Activated T-cell treated with anti-CD3 and anti-CD28 coated beads, Interleukin-2, amount 50 U/mL, for 72 hours (primary cell): ENCODE data around the gene CAMKMT. TPM values are rescaled to one million over a fixed set of nuclear protein-coding genes. Genes with fewer than 3 reads are reported as not detected.

Experiments used
- ATAC-seq, 2 donors: fragments of 150-1000 bp; cut with Tn5 transposase; replicated peaks in 1 of 2; 2 replicates each; pipeline ENCODE4 v1.10.0; 2021; ENCODE audit warnings: moderate library complexity in 2 of 2, mild to moderate bottlenecking in 1 of 2
- DNase-seq, 2 donors: peaks; one replicate each; pipeline ENCODE4 v3.0.0; 2021 to 2022; ENCODE audit warnings: mixed read lengths in 1 of 2
- H3K27ac Mint-ChIP-seq: one replicate; pipeline ENCODE4 v1.8.0; 2022; ENCODE audit warnings: mild to moderate bottlenecking, moderate library complexity, mixed read lengths
- H3K27me3 Mint-ChIP-seq: one replicate; pipeline ENCODE4 v1.8.0; 2022; ENCODE audit warnings: low read depth, mixed read lengths
- H3K36me3 Mint-ChIP-seq, 2 donors: one replicate each; pipeline ENCODE4 v1.8.0; 2022; ENCODE audit warnings: mixed read lengths in 2 of 2, mild to moderate bottlenecking in 1 of 2; ENCODE audit not compliant: insufficient read depth in 2 of 2
- H3K4me1 Mint-ChIP-seq: one replicate; pipeline ENCODE4 v1.8.0; 2022; ENCODE audit warnings: low read depth, mixed read lengths
- H3K4me3 Mint-ChIP-seq, 2 donors: one replicate each; pipeline ENCODE4 v1.8.0; 2022; ENCODE audit warnings: mild to moderate bottlenecking in 2 of 2, mixed read lengths in 2 of 2, moderate library complexity in 2 of 2
- H3K9me3 Mint-ChIP-seq, 2 donors: one replicate each; pipeline ENCODE4 v1.8.0; 2022; ENCODE audit warnings: mixed read lengths in 2 of 2
- total RNA-seq, 2 donors: library from RNA; stranded (reverse); gene quantifications; one replicate each; pipeline ENCODE4 v1.2.3, GENCODE V29; 2022

CAMKMT gene
- total RNA-seq, 2 donors from 2014 or later, result 26.1 to 26.5 TPM

DNA sequence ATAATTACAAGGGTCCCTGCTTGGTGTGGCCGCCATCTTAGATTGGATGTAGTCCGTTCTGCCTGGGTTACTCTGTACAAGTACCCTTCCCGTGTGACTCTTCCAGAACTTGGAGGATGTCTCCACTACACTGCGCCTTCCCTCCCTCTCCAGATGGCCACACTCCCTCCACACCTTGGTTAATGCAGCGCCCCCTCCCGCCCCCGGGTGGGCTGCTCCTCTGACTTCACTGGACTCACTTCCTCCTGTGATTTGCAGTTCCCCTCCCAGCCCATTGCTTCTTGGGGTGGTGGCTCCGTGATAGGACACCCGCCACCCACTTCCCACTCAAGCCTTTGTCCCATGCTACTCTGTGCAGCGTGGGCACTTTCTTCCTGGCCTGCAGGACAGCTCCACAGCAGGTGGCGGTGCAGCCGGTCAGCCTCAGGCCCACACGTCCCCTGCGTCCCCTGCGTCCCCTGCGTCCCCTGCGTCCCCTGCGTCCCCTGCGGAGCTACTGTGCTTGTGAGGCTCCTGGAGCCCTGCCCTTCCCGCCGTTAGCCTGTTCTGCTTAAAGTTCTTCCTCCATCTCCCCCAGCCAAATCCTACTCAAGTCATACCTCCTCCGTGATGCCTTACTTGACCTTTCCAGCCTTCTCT lies 449.3 kb downstream of the CAMKMT start:
- no peak overlapping the region for H3K4me3 Mint-ChIP-seq
- no peaks in the 10 kb centered on the region for H3K9me3 Mint-ChIP-seq
- peaks cover 91% of the 10 kb centered on the region for H3K27me3 Mint-ChIP-seq
- no peak overlapping the region for H3K27ac Mint-ChIP-seq
- ATAC-seq (no peak), DNase-seq (no peak)
- H3K36me3 Mint-ChIP-seq, result no peaks in the 10 kb centered on the region
- H3K4me1 Mint-ChIP-seq, result no peaks in the 10 kb centered on the region

DNA sequence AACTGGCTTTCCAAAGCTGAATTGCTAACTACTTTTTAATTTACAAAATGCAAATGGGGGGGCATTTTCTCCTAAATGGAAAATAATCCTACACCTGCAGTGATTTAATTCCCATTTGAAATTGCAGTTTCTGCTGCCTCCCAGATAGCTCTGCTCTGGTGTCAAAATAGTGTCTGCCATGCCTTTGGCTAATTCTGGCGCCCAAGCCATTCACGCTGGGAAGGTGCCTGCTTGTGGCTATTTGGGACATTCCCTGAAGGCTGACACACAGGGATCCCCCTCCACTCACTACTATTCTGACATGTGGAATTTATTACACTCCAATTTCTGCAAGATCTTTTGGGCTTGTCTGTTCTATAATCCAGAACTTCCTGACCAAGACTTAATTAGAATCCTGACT lies 451.4 kb downstream of the CAMKMT start:
- Mint-ChIP-seq H3K9me3 (no peaks in the 10 kb centered on the region), H3K27ac (no peak overlapping the region), H3K27me3 (peaks cover 82% of the 10 kb centered on the region), H3K4me3 (no peak overlapping the region), H3K36me3 (no peaks in the 10 kb centered on the region), H3K4me1 (no peaks in the 10 kb centered on the region)
- DNase-seq (no peak), ATAC-seq (no peak)

DNA sequence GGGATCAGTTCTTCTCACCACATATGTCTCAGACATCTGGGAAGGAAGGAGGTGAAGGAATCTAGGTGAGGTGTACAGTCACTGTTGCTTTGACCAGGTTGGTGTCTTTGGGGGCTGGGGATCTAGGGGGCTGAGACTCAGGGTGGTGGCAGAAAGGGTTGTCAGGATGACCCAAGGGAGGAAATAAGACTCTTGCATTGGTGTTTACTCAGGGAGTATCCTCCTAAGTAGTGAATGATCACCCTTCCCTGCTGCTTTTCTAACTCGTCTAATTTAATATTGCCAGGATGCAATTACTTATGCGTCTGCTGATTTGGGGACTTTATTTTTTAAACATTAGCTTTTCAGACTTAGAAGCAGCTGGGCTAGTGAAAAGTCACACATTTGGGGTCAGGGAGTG lies 451.9 kb downstream of the CAMKMT start:
- Mint-ChIP-seq H3K36me3 (no peaks in the 10 kb centered on the region), H3K27ac (no peak overlapping the region), H3K4me3 (no peak overlapping the region), H3K27me3 (peaks cover 81% of the 10 kb centered on the region), H3K4me1 (no peaks in the 10 kb centered on the region), H3K9me3 (no peaks in the 10 kb centered on the region)
- ATAC-seq, result no peak
- no peak for DNase-seq

DNA sequence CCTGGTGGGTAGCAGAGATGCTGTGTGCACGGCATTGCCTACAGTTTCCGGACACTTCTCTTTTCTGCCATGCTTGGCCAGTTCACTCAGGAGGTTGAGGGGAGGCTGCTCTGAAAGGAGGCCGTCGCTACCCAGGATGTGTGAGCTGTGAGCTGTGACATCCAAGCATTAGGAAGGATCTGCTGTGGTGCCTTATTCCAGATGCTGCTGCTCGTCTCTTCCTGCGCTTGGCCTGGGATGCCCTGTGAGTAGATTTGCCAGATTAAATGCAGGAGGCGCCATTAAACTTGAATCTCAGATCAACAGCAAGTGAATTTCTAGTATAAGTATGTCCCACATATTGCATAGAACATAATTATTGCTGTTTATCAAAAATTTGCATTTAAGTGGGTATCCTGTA lies 455.5 kb downstream of the CAMKMT start:
- Mint-ChIP-seq H3K4me3 (no peak overlapping the region), H3K9me3 (no peaks in the 10 kb centered on the region), H3K36me3 (no peaks in the 10 kb centered on the region), H3K27me3 (peaks cover 52% of the 10 kb centered on the region), H3K4me1 (no peaks in the 10 kb centered on the region), H3K27ac (no peak overlapping the region)
- DNase-seq (no peak), ATAC-seq (no peak)

DNA sequence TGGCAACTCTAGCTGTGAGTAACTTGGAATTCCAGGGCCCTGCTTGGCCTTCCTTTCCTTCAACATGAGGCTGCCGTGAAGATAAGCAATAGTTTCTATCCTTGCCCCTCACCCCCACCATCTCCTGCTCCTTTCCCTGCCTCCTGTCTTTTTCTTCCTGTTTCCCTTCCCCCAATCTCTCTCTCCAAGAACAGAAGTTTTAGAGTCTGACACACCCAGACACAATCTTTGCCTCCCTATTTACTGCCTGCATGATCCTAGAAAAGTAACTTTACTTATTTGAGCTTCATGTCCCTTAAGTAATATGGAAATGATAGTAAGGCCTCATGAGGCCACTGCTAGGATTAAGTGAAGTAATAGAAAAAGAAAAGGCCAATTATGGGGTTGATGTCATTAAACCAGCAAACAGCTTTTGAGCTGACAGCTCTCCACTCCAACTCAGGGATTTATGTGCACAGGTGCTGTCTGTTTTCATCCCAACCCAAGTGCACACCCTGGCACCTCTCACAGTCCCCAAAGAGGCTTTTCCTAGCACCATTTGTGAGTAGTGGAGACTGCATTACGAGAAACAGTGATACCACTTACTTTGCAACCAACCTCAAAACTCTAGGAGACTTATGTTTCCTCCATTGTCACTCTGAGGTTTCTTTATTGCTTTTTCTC lies 456.1 kb downstream of the CAMKMT start:
- no peak overlapping the region for H3K4me3 Mint-ChIP-seq
- ATAC-seq, result no peak
- no peak overlapping the region for H3K27ac Mint-ChIP-seq
- no peaks in the 10 kb centered on the region for H3K9me3 Mint-ChIP-seq
- no peaks in the 10 kb centered on the region for H3K4me1 Mint-ChIP-seq
- no peak for DNase-seq
- peaks cover 47% of the 10 kb centered on the region for H3K27me3 Mint-ChIP-seq
- H3K36me3 Mint-ChIP-seq, result no peaks in the 10 kb centered on the region

DNA sequence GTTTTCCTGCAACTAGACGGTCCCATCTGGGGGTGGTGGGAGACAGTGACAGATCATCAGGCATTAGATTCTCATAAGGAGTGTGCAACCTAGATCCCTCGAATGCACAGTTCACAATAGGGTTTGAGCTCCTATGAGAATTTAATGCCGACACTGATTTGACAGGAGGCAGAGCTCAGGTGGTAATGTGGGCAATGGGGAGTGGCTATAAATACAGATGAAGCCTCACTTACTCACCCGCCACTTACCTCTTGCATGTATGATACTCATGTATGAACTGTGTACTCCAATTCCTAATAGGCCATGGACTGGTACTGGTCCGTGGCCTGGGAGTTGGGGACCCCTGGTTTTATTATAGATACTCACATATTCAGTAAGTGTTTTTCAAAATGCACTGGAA lies 457.3 kb downstream of the CAMKMT start:
- Mint-ChIP-seq H3K4me3 (no peak overlapping the region), H3K27ac (no peak overlapping the region), H3K4me1 (no peaks in the 10 kb centered on the region), H3K27me3 (peaks cover 38% of the 10 kb centered on the region), H3K9me3 (no peaks in the 10 kb centered on the region), H3K36me3 (no peaks in the 10 kb centered on the region)
- ATAC-seq (no peak), DNase-seq (no peak)

DNA sequence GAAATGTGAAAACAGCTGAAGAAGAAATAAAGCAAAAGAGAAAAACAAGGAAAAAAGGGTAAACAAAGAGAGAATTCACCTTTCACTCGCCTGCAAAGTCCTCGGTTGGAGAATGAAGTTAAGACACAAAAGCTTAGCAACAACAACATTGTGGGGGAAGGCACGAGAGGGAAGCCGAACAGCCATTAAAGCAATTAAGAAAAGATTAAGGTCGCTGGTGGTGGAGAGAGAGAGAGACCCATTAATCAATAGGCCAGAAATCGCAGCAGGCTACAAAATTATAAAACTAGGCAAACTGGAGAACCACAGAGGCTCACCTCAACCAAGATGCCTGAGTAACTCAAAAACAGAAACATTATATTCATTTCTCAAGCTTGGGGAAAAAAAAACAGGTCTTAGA lies 459.8 kb downstream of the CAMKMT start:
- Mint-ChIP-seq H3K36me3 (no peaks in the 10 kb centered on the region), H3K9me3 (no peaks in the 10 kb centered on the region), H3K27ac (no peak overlapping the region), H3K27me3 (peaks cover 21% of the 10 kb centered on the region), H3K4me1 (no peaks in the 10 kb centered on the region), H3K4me3 (no peak overlapping the region)
- no peak for ATAC-seq
- DNase-seq, result no peak

DNA sequence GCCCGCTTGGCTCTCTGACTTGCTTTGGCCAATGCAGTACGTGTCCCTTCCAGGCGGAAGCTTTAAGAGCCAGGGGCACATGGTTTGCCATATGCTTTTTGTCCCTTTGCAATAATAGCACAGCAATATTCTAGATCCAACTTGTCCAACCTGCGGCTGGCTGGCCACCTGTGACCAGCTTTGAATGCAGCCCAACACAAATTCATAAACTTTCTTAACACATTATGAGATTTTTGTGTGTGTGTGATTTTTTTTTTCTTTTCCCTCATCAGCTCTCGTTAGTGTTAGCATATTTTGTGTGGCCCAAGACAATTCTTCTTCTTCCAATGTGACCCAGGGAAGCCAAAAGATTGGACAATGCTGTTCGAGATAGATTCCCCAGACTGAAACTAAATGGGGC lies 460.4 kb downstream of the CAMKMT start:
- Mint-ChIP-seq H3K27me3 (peaks cover 20% of the 10 kb centered on the region), H3K27ac (no peak overlapping the region), H3K36me3 (no peaks in the 10 kb centered on the region), H3K9me3 (no peaks in the 10 kb centered on the region), H3K4me3 (no peak overlapping the region), H3K4me1 (no peaks in the 10 kb centered on the region)
- no peak for ATAC-seq
- no peak for DNase-seq

Other genes starting within 250 kb of the CAMKMT start
- 10 to 100 TPM; 47.6 to 60.1 TPM for gene PPM1B, start 193.1 kb upstream of the CAMKMT start, total RNA-seq
- under 1 TPM in 1 of 2 donors, not detected in 1; 0.26 TPM for gene SLC3A1, start 86.5 kb upstream of the CAMKMT start, total RNA-seq
- gene PREPL, start 453 bp upstream of the CAMKMT start, total RNA-seq, result 10 to 100 TPM; 22.0 to 30.1 TPM